ENCODE measurements around the gene VAV2.

VAV2 gene

GRCh38 chr9:133735415-133735775, 256.7 kb downstream of the VAV2 start:
- DNase-seq (ENCODE audit: extremely low read depth, low read depth), result no peak
- no peak overlapping the region for H3K4me3 ChIP-seq (replicated peaks; ENCODE audit: low read depth, low read length)
- TF ChIP-seq CTCF (IDR thresholded peaks at IDR 0.05; ENCODE audit: low read depth, low read length, missing control alignments), result no peak

- no peak for DNase-seq (ENCODE audit: extremely low read depth, low read depth)
- no peak for TF ChIP-seq CTCF (IDR thresholded peaks at IDR 0.05; ENCODE audit: low read depth, low read length, missing control alignments)
- H3K4me3 ChIP-seq (replicated peaks; ENCODE audit: low read depth, low read length), result no peak overlapping the region
Observed at GRCh38 chr9:133734590-133735414, 257.3 kb downstream of the VAV2 start.

- no peak overlapping the region for H3K4me3 ChIP-seq (replicated peaks; ENCODE audit: low read depth, low read length)
- no peak for DNase-seq (ENCODE audit: extremely low read depth, low read depth)
- TF ChIP-seq CTCF (IDR thresholded peaks at IDR 0.05; ENCODE audit: low read depth, low read length, missing control alignments), result no peak
Observed at GRCh38 chr9:133733796-133734533, 258.2 kb downstream of the VAV2 start.

- no peak overlapping the region for H3K4me3 ChIP-seq (replicated peaks; ENCODE audit: low read depth, low read length)
- DNase-seq (ENCODE audit: extremely low read depth, low read depth), result no peak
- TF ChIP-seq CTCF (IDR thresholded peaks at IDR 0.05; ENCODE audit: low read depth, low read length, missing control alignments), result no peak
Observed at GRCh38 chr9:133733421-133733795, 258.7 kb downstream of the VAV2 start.

GRCh38 chr9:133732639-133733408, 259.3 kb downstream of the VAV2 start:
- no peak for TF ChIP-seq CTCF (IDR thresholded peaks at IDR 0.05; ENCODE audit: low read depth, low read length, missing control alignments)
- H3K4me3 ChIP-seq (replicated peaks; ENCODE audit: low read depth, low read length), result no peak overlapping the region
- no peak for DNase-seq (ENCODE audit: extremely low read depth, low read depth)

GRCh38 chr9:133731876-133732638, 260.1 kb downstream of the VAV2 start:
- TF ChIP-seq CTCF (IDR thresholded peaks at IDR 0.05; ENCODE audit: low read depth, low read length, missing control alignments), result no peak
- DNase-seq (ENCODE audit: extremely low read depth, low read depth), result peak; percentile 24

More at GRCh38 chr9:133731876-133732638, 260.1 kb downstream of the VAV2 start:
- no peak overlapping the region for H3K4me3 ChIP-seq (replicated peaks; ENCODE audit: low read depth, low read length)
